Activated CD8-positive, alpha-beta memory T cell treated with anti-CD3 and anti-CD28 coated beads for 48 hours (primary cell): ENCODE measurements around the gene LRMDA.

Source experiments
- DNase-seq, 3 experiments: peaks; one replicate each; pipeline ENCODE4 v3.0.0-alpha.2; 2020; ENCODE audit warnings: low read depth in 2 of 3, low spot score in 2 of 3

LRMDA gene

GRCh38 chr10:76397181-76398042 is 966.0 kb downstream of the LRMDA start:
- no peak for DNase-seq

GRCh38 chr10:76398043-76398710 is 966.8 kb downstream of the LRMDA start:
- no peak for DNase-seq

- no peak for DNase-seq
Observed at GRCh38 chr10:76399226-76399625, 967.8 kb downstream of the LRMDA start.

- no peak for DNase-seq
Observed at GRCh38 chr10:76401006-76401405, 969.6 kb downstream of the LRMDA start.

GRCh38 chr10:76403912-76404311 is 972.5 kb downstream of the LRMDA start:
- no peak for DNase-seq

GRCh38 chr10:76404531-76404930 is 973.1 kb downstream of the LRMDA start:
- DNase-seq, result no peak

- no peak for DNase-seq
Observed at GRCh38 chr10:76405922-76406321, 974.5 kb downstream of the LRMDA start.

GRCh38 chr10:76408646-76409045 is 977.2 kb downstream of the LRMDA start:
- DNase-seq, result no peak

- no peak for DNase-seq
Observed at GRCh38 chr10:76411729-76412435, 980.5 kb downstream of the LRMDA start.

GRCh38 chr10:76415554-76415953 is 984.1 kb downstream of the LRMDA start:
- DNase-seq, result no peak

GRCh38 chr10:76416642-76417041 is 985.2 kb downstream of the LRMDA start:
- DNase-seq, result no peak

GRCh38 chr10:76420725-76421124 is 989.3 kb downstream of the LRMDA start:
- DNase-seq, result no peak

GRCh38 chr10:76422769-76423168 is 991.3 kb downstream of the LRMDA start:
- DNase-seq, result no peak

- DNase-seq, result no peak
Observed at GRCh38 chr10:76428551-76429367, 997.3 kb downstream of the LRMDA start.

GRCh38 chr10:76429368-76430060 is 998.1 kb downstream of the LRMDA start:
- DNase-seq, result no peak

- DNase-seq, result no peak
Observed at GRCh38 chr10:76430061-76430645, 998.7 kb downstream of the LRMDA start.

GRCh38 chr10:76432016-76433012 is 1000.9 kb downstream of the LRMDA start:
- no peak for DNase-seq

GRCh38 chr10:76433161-76434005 is 1002.0 kb downstream of the LRMDA start:
- no peak for DNase-seq
